Ammon's horn (tissue), 1 donor: ENCODE measurements around the gene ENPP7.

ENCODE experiments used
- DNase-seq: peaks from one replicate; pipeline ENCODE4 v3.0.0-alpha.2; 2016; ENCODE audit warnings: low spot score

Gene ENPP7

GRCh38 chr17:79730769-79731483, at the start of gene ENPP7:
Gene ENPP7 (plus strand): TSS chr17:79730943. CDS start chr17:79731140, 197 bp downstream.
- DNase-seq, result no peak

GRCh38 chr17:79681101-79681621, 49.6 kb upstream of the ENPP7 start:
- DNase-seq, result no peak

GRCh38 chr17:79681628-79682261, 49.0 kb upstream of the ENPP7 start:
- no peak for DNase-seq

GRCh38 chr17:79683365-79683764, 47.4 kb upstream of the ENPP7 start:
- no peak for DNase-seq

GRCh38 chr17:79684132-79684985, 46.4 kb upstream of the ENPP7 start:
- DNase-seq, result no peak

- no peak for DNase-seq
These were observed 45.6 kb upstream of the ENPP7 start for GRCh38 chr17:79685121-79685520.

GRCh38 chr17:79686476-79686875, 44.3 kb upstream of the ENPP7 start:
- DNase-seq, result no peak

- DNase-seq, result no peak
These were observed 40.3 kb upstream of the ENPP7 start for GRCh38 chr17:79690466-79690865.

GRCh38 chr17:79690988-79691836, 39.5 kb upstream of the ENPP7 start:
- no peak for DNase-seq

GRCh38 chr17:79691931-79692330, 38.8 kb upstream of the ENPP7 start:
- DNase-seq, result peak; percentile 48

GRCh38 chr17:79693419-79693818, 37.3 kb upstream of the ENPP7 start:
- no peak for DNase-seq

- DNase-seq, result no peak
These were observed 35.4 kb upstream of the ENPP7 start for GRCh38 chr17:79695293-79695790.

- peak; percentile 40 for DNase-seq
These were observed 34.7 kb upstream of the ENPP7 start for GRCh38 chr17:79695797-79696609.

- no peak for DNase-seq
These were observed 34.1 kb upstream of the ENPP7 start for GRCh38 chr17:79696610-79696982.

GRCh38 chr17:79698146-79698846, 32.4 kb upstream of the ENPP7 start:
- no peak for DNase-seq

GRCh38 chr17:79699386-79700036, 31.2 kb upstream of the ENPP7 start:
- no peak for DNase-seq

- DNase-seq, result no peak
These were observed 30.2 kb upstream of the ENPP7 start for GRCh38 chr17:79700592-79700991.

- DNase-seq, result no peak
These were observed 28.7 kb upstream of the ENPP7 start for GRCh38 chr17:79702034-79702433.

- no peak for DNase-seq
These were observed 28.1 kb upstream of the ENPP7 start for GRCh38 chr17:79702550-79703236.
